ENCODE results near the gene FOXP1. TPM values are rescaled to one million over a fixed set of nuclear protein-coding genes. Genes with fewer than 3 reads are reported as not detected.

The FOXP1 gene
- total and polyA plus RNA-seq, 2 of the 8 experiments (the other 6 are each of a cell fraction or from before 2014, with no cell fraction given): 13.9 to 25.4 TPM

GRCh38 chr3:71078199-71078598, 505.3 kb downstream of the FOXP1 start (continued):
- TF ChIP-seq SRF (IDR thresholded peaks at IDR 0.05; ENCODE audit: low read depth, low read length) (no peak), MAX (IDR thresholded peaks at IDR 0.05) (no peak), POLR2AphosphoS5 (IDR thresholded peaks at IDR 0.05; ENCODE audit: low read depth, low read length) (no peak), ATF3 (IDR thresholded peaks at IDR 0.05; ENCODE audit: insufficient read depth, low read depth, low read length) (no peak)

All from H1 (cell line).